Cerebellar cortex (tissue), 1 donor: ENCODE results near the gene LCN6.
"Not testable (repeated sequence)": the region's sequence is repeated elsewhere in the genome, so short reads cannot be mapped to it uniquely, and the experiment has no call there.

ENCODE experiments used
- DNase-seq: peaks from one replicate; pipeline ENCODE4 v3.0.0-alpha.2; 2015; ENCODE audit warnings: low spot score

Gene LCN6

GRCh38 chr9:136782452-136782851 lies 34.1 kb upstream of the LCN6 start:
- DNase-seq, result no peak

GRCh38 chr9:136779808-136780207 lies 31.5 kb upstream of the LCN6 start:
- DNase-seq, result peak; percentile 56

- DNase-seq, result no peak
Observed at GRCh38 chr9:136777359-136777758, 29.0 kb upstream of the LCN6 start.

- no peak for DNase-seq
Observed at GRCh38 chr9:136776947-136777346, 28.6 kb upstream of the LCN6 start.

- DNase-seq, result peak; percentile 66
Observed at GRCh38 chr9:136775191-136775590, 26.9 kb upstream of the LCN6 start.

- DNase-seq, result no peak
Observed at GRCh38 chr9:136774416-136775045, 26.2 kb upstream of the LCN6 start.

- DNase-seq, result peak; percentile 68
Observed at GRCh38 chr9:136773386-136774044, 25.2 kb upstream of the LCN6 start.

GRCh38 chr9:136771907-136772415 lies 23.6 kb upstream of the LCN6 start:
- DNase-seq, result no peak

- DNase-seq, result no peak
Observed at GRCh38 chr9:136769710-136770191, 21.4 kb upstream of the LCN6 start.

GRCh38 chr9:136766410-136767120 lies 18.2 kb upstream of the LCN6 start:
- peak; percentile 81 for DNase-seq

- DNase-seq, result not testable (repeated sequence)
Observed at GRCh38 chr9:136765745-136766409, 17.6 kb upstream of the LCN6 start.

GRCh38 chr9:136765041-136765440 lies 16.7 kb upstream of the LCN6 start:
- DNase-seq, result no peak

GRCh38 chr9:136764301-136764891 lies 16.1 kb upstream of the LCN6 start, which contains the start of gene LCN15:
Gene LCN15, minus strand, starts transcription at chr9:136764518. Its CDS starts 30 bp downstream, at chr9:136764488.
- no peak for DNase-seq

GRCh38 chr9:136763649-136764035 lies 15.3 kb upstream of the LCN6 start:
- DNase-seq, result no peak

GRCh38 chr9:136762915-136763648 lies 14.8 kb upstream of the LCN6 start:
- DNase-seq, result peak; percentile 65

- DNase-seq, result no peak
Observed at GRCh38 chr9:136762221-136762691, 13.9 kb upstream of the LCN6 start.

GRCh38 chr9:136761545-136761981 lies 13.2 kb upstream of the LCN6 start:
- no peak for DNase-seq

GRCh38 chr9:136760834-136761544 lies 12.7 kb upstream of the LCN6 start:
- DNase-seq, result peak; percentile 89

- DNase-seq, result no peak
Observed at GRCh38 chr9:136760424-136760823, 12.1 kb upstream of the LCN6 start.
